CD4-positive, CD25-positive, alpha-beta regulatory T cell (primary cell): ENCODE measurements around the gene LITAF. TPM values are rescaled to one million over a fixed set of nuclear protein-coding genes. Genes with fewer than 3 reads are reported as not detected.
"Not testable (repeated sequence)": the region's sequence is repeated elsewhere in the genome, so short reads cannot be mapped to it uniquely, and the experiment has no call there.

ENCODE experiments used
- ATAC-seq, 2 donors: fragments of 150-1000 bp; cut with Tn5 transposase; one replicate each; pipeline ENCODE4 v1.10.0; 2021; ENCODE audit warnings: low read depth in 2 of 2, moderate number of reproducible peaks in 2 of 2, moderate library complexity in 1 of 2
- DNase-seq, 3 donors: peaks; one replicate each; pipeline versions ENCODE4 v3.0.0 to v3.0.0-alpha.2; 2012 to 2022; ENCODE audit warnings: mixed read lengths in 1 of 3
- H3K27ac ChIP-seq: one replicate; pipeline ENCODE4 v1.7.0; 2013; ENCODE audit warnings: mild to moderate bottlenecking, low read length; ENCODE audit not compliant: insufficient read depth, poor library complexity, severe bottlenecking
- H3K27me3 ChIP-seq: one replicate; pipeline ENCODE4 v1.7.0; 2013; ENCODE audit warnings: low read length; ENCODE audit not compliant: control insufficient read depth, insufficient read depth
- H3K36me3 ChIP-seq: one replicate; pipeline ENCODE4 v1.7.0; 2013; ENCODE audit warnings: mild to moderate bottlenecking, low read length, moderate library complexity; ENCODE audit not compliant: control insufficient read depth, insufficient read depth
- H3K4me1 ChIP-seq: 2 replicates; pipeline ENCODE4 v1.7.0; 2013; ENCODE audit warnings: mild to moderate bottlenecking, low read length; ENCODE audit not compliant: insufficient read depth, control insufficient read depth, poor library complexity, severe bottlenecking
- H3K4me3 ChIP-seq: one replicate; pipeline ENCODE4 v1.7.0; 2013; ENCODE audit warnings: low read depth, mild to moderate bottlenecking, low read length, moderate library complexity
- H3K9me3 ChIP-seq, 2 experiments: 1 replicate in 1 of 2; 2 replicates in 1 of 2; pipeline ENCODE4 v1.7.0; 2013; ENCODE audit warnings: low read length in 2 of 2, mild to moderate bottlenecking in 1 of 2, moderate library complexity in 1 of 2; ENCODE audit not compliant: control insufficient read depth in 2 of 2
- H3K27ac Mint-ChIP-seq, 3 donors: one replicate each; pipeline ENCODE4 v1.8.0; 2020 to 2022; ENCODE audit warnings: mild to moderate bottlenecking in 3 of 3, mixed read lengths in 3 of 3, moderate library complexity in 2 of 3
- H3K27me3 Mint-ChIP-seq: one replicate; pipeline ENCODE4 v1.8.0; 2022; ENCODE audit warnings: mild to moderate bottlenecking, mixed read lengths
- H3K36me3 Mint-ChIP-seq: one replicate; pipeline ENCODE4 v1.8.0; 2020; ENCODE audit warnings: mixed read lengths
- H3K4me1 Mint-ChIP-seq, 4 donors: one replicate each; pipeline ENCODE4 v1.8.0; 2020 to 2022; ENCODE audit warnings: mixed read lengths in 4 of 4, mild to moderate bottlenecking in 1 of 4
- H3K4me3 Mint-ChIP-seq, 4 donors: one replicate each; pipeline ENCODE4 v1.8.0; 2020 to 2022; ENCODE audit warnings: mild to moderate bottlenecking in 4 of 4, mixed read lengths in 4 of 4, moderate library complexity in 3 of 4
- H3K9me3 Mint-ChIP-seq, 7 donors: one replicate each; pipeline ENCODE4 v1.8.0; 2020 to 2022; ENCODE audit warnings: mixed read lengths in 7 of 7, mild to moderate bottlenecking in 3 of 7, moderate library complexity in 2 of 7
- polyA plus RNA-seq, 4 donors: library from polyadenylated mRNA; unstranded; fragments of 300-500 nt; fragmentation: Illumina TruSeq; gene quantifications; one replicate each; pipeline ENCODE4 v1.2.3, GENCODE V29; 2021
- total RNA-seq: library from RNA; stranded (reverse); gene quantifications from one replicate; pipeline ENCODE4 v1.2.3, GENCODE V29; 2022

Gene LITAF
- total and polyA plus RNA-seq, 5 donors from 2014 or later = 281 to 696 (median 635) TPM

DNA sequence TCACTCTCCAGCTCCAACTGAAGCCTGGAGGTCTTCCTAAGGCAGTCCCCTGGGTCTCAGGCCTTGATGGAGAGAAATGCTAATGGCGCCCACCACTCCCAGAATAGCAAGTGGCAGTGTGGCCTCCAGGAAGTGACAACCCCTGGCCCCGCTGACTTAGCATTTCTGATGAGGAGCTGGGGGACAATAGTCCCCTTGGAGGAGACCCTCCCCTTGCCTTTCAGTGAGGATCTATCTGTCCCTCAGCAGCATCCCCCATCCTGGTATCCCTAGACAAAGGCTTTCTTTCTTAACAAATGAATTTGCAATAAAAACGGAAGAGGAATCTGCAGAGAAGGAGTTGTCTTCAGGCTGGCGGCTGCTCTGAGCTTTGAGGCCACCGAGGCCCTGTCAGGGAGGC is 68.8 kb downstream of the LITAF start:
- Histone ChIP-seq H3K27me3 (no peaks in the 10 kb centered on the region), H3K27ac (no peak overlapping the region), H3K4me1 (no peaks in the 10 kb centered on the region), H3K4me3 (no peak overlapping the region), H3K36me3 (no peaks in the 10 kb centered on the region), H3K9me3 (peaks cover 0 to 2% of the 10 kb centered on the region in 2 experiments)
- Mint-ChIP-seq H3K4me3 (no peak overlapping the region), H3K27me3 (no peaks in the 10 kb centered on the region), H3K4me1 (no peaks in the 10 kb centered on the region), H3K9me3 (peaks cover 0 to 4% (median 0%) of the 10 kb centered on the region in 7 donors), H3K27ac (no peak overlapping the region), H3K36me3 (peaks cover 9% of the 10 kb centered on the region)
- ATAC-seq = no peak
- no peak for DNase-seq

DNA sequence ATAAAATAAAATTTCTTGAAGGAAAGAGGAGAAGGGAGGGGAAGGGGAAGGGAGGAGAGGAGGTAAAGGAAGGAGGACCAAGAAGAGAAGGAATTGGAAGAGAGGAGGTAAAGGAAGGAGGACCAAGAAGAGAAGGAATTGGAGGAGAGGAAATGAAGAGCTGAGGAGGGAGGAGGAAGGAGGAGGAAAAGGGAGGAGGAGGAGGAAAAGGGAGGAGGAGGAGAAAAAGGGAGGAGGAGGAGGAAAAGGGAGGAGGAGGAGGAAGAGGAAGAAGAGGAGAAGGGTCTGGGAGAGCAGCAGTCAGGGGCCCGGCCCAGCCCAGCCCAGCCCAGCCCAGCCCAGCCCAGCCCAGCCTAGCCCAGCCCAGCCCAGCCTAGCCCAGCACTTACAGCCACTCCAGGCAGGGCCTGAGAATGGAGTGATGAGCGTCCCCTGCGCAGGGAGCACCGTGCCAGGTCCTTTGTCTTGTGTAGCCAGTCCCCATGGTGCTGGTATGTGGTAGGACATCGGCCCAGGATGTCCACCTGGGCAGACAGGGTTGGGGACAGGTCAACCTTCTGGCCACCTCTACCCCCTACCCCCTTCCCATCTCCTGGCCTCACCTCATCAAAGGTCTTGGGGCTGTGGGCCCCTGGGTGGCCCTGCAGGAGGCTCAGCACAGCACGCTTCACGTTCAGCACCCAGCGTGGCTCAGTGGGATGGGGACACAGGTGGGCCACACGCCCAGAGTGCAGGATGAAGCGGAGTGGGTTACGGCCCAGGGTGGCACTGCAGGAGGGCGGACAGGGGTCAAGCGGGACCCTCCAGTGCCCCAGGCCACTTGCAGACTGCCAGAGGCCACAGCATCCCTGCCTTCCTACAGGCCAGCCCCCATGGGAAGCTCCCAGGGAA is 70.9 kb downstream of the LITAF start:
- H3K36me3 Mint-ChIP-seq = peaks cover 5% of the 10 kb centered on the region
- no peaks in the 10 kb centered on the region for H3K36me3 ChIP-seq
- H3K9me3 ChIP-seq = no peaks in the 10 kb centered on the region
- no peaks in the 10 kb centered on the region for H3K27me3 Mint-ChIP-seq
- no peaks in the 10 kb centered on the region for H3K27me3 ChIP-seq
- no peaks in the 10 kb centered on the region for H3K9me3 Mint-ChIP-seq
- H3K4me1 ChIP-seq = no peaks in the 10 kb centered on the region
- H3K4me3 Mint-ChIP-seq = no peak overlapping the region
- no peaks in the 10 kb centered on the region for H3K4me1 Mint-ChIP-seq
- peak overlapping the region in 1 of 3 donors; percentile 58 for H3K27ac Mint-ChIP-seq
- H3K27ac ChIP-seq = no peak overlapping the region
- no peak overlapping the region for H3K4me3 ChIP-seq
- DNase-seq (no peak), ATAC-seq (no peak)

DNA sequence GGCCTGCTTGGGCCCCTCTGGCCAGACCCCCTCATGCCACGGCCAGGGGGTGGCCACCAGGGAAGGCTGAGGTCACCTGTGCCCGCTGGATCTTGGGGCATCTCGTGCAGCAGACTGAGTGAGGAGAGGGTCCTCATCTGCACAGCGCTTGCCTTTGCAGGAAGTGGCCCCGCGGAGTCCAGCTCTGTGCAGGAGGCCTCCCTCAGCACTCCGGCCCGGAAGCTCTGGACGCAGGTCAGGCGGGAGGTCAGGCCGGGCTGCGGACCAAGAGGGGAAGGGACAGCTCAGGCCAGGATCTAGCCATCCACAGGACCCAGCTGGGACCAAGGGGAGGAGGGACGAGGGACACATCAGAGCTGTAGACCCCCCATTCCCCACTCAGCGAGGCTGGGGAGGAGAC is 72.4 kb downstream of the LITAF start:
- H3K4me1 ChIP-seq = no peaks in the 10 kb centered on the region
- no peak overlapping the region for H3K4me3 ChIP-seq
- H3K9me3 Mint-ChIP-seq = no peaks in the 10 kb centered on the region
- no peaks in the 10 kb centered on the region for H3K36me3 ChIP-seq
- no peaks in the 10 kb centered on the region for H3K9me3 ChIP-seq
- DNase-seq (no peak), ATAC-seq (no peak)
- no peak overlapping the region for H3K27ac ChIP-seq
- H3K36me3 Mint-ChIP-seq = peaks cover 11% of the 10 kb centered on the region
- peak overlapping the region in 1 of 4 donors; percentile 51 for H3K4me3 Mint-ChIP-seq
- no peaks in the 10 kb centered on the region for H3K27me3 ChIP-seq
- peak overlapping the region in 1 of 3 donors; percentile 82 for H3K27ac Mint-ChIP-seq
- H3K4me1 Mint-ChIP-seq = no peaks in the 10 kb centered on the region
- no peaks in the 10 kb centered on the region for H3K27me3 Mint-ChIP-seq

DNA sequence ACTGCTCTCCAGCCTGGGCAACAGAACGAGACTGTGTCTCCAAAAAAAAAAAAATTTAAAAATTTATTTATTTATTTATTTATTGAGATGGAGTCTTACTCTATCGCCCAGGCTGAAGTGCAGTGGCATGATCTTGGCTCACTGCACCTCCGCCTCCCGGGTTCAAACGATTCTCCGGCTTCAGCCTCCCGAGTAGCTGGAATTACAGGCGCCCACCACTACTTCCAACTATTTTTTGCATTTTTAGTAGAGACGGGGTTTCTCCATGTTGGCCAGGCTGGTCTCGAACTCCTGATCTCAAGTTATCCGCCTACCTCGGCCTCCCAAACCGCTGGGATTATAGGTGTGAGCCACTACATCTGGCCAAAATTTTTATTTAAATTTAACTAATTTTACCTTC is 73.4 kb downstream of the LITAF start:
- H3K27ac Mint-ChIP-seq = not testable (repeated sequence)

DNA sequence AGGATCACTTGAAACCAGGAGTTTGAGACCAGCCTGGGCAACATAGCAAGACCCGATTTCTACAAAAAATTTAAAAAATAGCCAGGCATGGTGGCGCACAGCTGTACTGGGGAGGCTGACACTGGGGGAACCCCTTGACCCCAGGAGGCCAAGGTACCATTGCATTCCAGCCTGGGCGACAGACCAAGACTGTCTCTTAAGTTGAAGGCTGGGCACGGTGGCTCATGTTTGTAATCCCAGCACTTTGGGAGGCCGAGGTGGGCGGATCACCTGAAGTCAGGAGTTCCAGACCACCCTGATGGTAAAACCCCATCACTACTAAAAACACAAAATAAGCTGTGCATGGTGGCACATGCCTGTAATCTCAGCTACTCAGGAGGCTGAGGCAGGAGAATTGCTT is 74.9 kb downstream of the LITAF start:
- H3K27me3 ChIP-seq = no peaks in the 10 kb centered on the region
- H3K27me3 Mint-ChIP-seq = no peaks in the 10 kb centered on the region
- no peaks in the 10 kb centered on the region for H3K36me3 ChIP-seq
- no peaks in the 10 kb centered on the region for H3K9me3 Mint-ChIP-seq
- no peaks in the 10 kb centered on the region for H3K4me1 Mint-ChIP-seq
- H3K4me1 ChIP-seq = no peaks in the 10 kb centered on the region
- ATAC-seq (no peak), DNase-seq (no peak)
- H3K4me3 ChIP-seq = no peak overlapping the region
- peaks cover 8% of the 10 kb centered on the region for H3K36me3 Mint-ChIP-seq
- no peak overlapping the region for H3K27ac ChIP-seq
- H3K4me3 Mint-ChIP-seq = no peak overlapping the region
- H3K27ac Mint-ChIP-seq = no peak overlapping the region
- no peaks in the 10 kb centered on the region for H3K9me3 ChIP-seq

More for the DNA sequence above, 73.4 kb downstream of the LITAF start:
- not testable (repeated sequence) for H3K9me3 Mint-ChIP-seq, H3K4me1 Mint-ChIP-seq, H3K4me3 ChIP-seq, H3K27me3 Mint-ChIP-seq, H3K9me3 ChIP-seq, H3K4me3 Mint-ChIP-seq, ATAC-seq, H3K36me3 ChIP-seq, H3K27me3 ChIP-seq, H3K27ac ChIP-seq, DNase-seq, H3K4me1 ChIP-seq
- H3K36me3 Mint-ChIP-seq = peaks cover 11% of the 10 kb centered on the region

DNA sequence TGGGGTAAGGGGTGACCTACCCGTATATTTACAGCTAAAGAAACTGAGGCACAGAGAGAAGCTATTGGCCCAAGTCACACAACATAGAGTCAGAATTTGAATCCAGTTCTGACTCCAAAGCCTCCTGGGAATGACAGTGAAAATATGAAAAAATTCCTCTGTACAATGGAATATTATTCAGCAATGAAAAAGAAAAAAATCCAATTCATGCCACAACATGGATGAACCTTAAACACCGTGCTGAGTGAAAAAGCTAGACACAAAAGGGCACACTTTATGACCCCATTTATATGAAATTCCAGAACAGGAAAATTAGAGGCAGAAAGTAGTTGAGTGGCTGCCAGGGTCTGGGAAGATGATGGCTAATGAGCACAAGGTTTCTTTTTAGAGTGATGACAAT is 75.4 kb downstream of the LITAF start:
- no peaks in the 10 kb centered on the region for H3K9me3 ChIP-seq
- DNase-seq (no peak), ATAC-seq (no peak)
- no peaks in the 10 kb centered on the region for H3K4me1 ChIP-seq
- H3K4me3 Mint-ChIP-seq = no peak overlapping the region
- H3K4me3 ChIP-seq = no peak overlapping the region
- H3K4me1 Mint-ChIP-seq = no peaks in the 10 kb centered on the region
- no peak overlapping the region for H3K27ac ChIP-seq
- no peaks in the 10 kb centered on the region for H3K36me3 ChIP-seq
- H3K36me3 Mint-ChIP-seq = peaks cover 8% of the 10 kb centered on the region
- H3K27me3 ChIP-seq = no peaks in the 10 kb centered on the region
- no peak overlapping the region for H3K27ac Mint-ChIP-seq
- H3K9me3 Mint-ChIP-seq = no peaks in the 10 kb centered on the region
- no peaks in the 10 kb centered on the region for H3K27me3 Mint-ChIP-seq

DNA sequence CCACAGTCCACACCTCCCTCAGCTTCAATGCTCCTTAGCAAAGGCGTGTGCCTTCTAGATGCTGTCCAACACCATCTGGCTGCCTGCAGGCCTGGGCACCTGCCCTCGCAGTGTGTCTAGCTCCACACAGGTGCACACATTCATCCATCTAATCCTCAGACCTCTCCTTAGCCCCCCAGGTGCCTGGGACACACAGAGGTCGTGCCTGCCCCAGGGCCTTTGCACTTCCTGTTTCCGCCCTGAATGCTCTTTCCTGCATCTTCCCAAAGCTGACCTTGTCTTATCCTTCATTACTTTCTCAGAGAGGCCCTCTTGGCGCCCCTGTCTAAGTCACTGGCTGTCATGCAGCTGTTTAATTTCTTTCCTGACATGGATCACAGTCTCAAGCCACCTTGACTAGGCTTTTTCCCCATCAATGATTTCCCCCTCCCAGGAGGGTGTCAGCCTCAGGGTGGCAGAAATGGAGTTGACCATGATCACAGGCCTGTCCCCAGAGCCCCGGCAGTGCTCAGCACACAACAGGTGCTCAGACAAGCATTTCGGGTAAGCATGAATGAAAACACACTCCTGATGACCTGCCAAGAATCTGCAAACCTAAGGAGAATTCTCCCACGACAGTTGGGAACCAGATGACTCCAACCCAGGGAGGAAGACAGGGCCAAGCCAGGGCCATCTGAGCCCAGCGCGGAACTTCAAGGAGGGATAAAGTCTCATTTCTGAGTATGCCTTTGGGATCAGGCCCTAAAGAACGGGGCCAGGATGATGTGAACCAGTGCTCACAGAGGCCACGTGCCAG is 76.3 kb downstream of the LITAF start:
- no peak for DNase-seq
- H3K4me1 Mint-ChIP-seq = no peaks in the 10 kb centered on the region
- no peak for ATAC-seq
- no peaks in the 10 kb centered on the region for H3K27me3 ChIP-seq
- H3K27ac ChIP-seq = no peak overlapping the region
- no peak overlapping the region for H3K4me3 Mint-ChIP-seq
- H3K4me1 ChIP-seq = no peaks in the 10 kb centered on the region
- H3K36me3 ChIP-seq = no peaks in the 10 kb centered on the region
- H3K4me3 ChIP-seq = no peak overlapping the region
- H3K9me3 Mint-ChIP-seq = no peaks in the 10 kb centered on the region
- H3K9me3 ChIP-seq = no peaks in the 10 kb centered on the region
- peaks cover 8% of the 10 kb centered on the region for H3K36me3 Mint-ChIP-seq
- peak overlapping the region in 1 of 3 donors; percentile 64 for H3K27ac Mint-ChIP-seq
- peaks cover 5% of the 10 kb centered on the region for H3K27me3 Mint-ChIP-seq
